ENCODE measurements around the gene RBP5. TPM values are rescaled to one million over a fixed set of nuclear protein-coding genes. Genes with fewer than 3 reads are reported as not detected.
"Not testable (repeated sequence)": the region's sequence is repeated elsewhere in the genome, so short reads cannot be mapped to it uniquely, and the experiment has no call there.

The RBP5 gene
- polyA plus RNA-seq, 1 donor = 3.7 TPM

DNA sequence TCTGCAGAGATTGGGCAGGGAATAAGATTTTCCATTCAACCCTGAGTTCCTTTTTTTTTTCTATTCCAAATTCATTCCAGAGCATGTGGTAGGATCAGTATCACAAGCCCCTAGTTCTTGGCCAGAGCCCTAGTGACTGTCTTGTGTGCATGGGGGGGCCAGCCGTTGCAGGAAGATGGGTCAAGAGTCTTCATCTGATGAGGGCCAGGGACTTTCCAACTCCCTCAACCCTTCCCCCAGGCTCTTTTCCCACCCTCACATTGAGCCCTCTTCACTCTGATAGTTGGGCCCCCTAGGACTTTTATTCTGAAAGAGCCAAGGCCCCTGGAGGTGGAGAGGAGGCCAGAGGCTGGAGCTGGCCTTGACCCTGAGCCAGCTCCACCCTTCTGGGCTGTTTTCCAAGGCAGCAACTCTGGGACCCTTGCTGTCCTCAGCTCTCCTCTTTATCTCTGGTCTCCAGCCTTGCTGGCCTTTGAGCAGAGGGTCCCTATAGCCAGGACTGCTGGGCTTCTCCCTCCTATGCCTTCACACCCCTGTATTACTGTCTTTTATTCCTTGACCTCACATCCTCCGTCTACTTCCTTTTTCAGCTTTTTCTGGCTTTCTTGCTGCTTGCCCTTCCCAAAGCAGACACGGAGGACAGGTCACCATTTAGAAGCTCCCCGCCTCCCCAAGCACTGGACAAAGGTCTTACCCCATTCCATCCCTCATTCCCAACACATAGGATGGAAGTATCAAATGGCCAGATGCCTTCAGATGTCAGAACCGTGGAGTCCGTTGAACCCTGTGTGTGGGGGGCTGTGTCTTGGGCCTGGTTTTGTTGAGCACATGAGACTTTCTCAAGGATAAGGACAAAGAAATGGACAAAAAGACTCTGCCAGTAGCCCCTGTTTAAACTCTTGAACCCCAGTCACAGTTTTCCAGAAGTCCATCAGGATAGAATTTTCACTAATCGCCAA lies 5.6 kb downstream of the RBP5 start:
- DNase-seq = peak; percentile 75

DNA sequence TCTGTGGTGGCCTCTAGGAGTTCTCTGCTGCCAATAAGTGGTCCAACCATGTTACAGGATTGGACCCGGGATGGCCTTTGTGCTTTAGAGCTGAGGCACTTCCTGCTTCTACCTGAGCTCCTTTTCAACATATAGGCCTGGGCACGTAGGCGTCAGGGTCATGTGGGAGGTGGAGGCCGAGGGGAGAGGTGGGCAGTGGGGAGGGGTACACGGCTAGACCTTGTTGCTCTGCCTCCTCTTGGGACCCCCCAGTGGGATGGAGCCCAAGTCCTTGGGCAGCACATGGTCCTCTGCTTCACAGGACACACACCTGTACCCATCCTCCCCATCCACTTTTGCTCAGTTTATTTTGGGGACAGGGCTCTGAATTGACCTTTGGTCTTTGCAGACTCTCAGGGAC lies 7.4 kb downstream of the RBP5 start:
- no peak for DNase-seq

DNA sequence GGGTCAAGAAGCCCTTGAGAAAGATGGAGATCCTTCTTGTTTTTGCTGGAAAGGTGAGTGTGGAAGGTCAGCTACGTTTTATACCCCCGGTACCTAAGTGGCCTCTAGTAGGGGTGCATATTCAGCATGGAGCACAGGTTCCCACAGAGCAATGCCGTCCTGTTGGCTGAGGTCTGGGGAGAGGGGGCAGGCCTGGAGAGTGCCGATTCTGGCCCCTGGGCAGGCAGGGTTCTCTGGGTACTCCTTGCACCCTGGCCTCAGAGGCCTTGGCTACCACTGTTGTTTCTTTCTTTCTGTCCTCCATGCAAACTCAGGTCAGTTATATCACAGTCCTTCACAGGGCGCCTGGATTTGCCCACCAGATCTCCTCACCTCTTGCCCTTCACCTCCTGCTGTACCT lies 8.5 kb downstream of the RBP5 start:
- no peak for DNase-seq

DNA sequence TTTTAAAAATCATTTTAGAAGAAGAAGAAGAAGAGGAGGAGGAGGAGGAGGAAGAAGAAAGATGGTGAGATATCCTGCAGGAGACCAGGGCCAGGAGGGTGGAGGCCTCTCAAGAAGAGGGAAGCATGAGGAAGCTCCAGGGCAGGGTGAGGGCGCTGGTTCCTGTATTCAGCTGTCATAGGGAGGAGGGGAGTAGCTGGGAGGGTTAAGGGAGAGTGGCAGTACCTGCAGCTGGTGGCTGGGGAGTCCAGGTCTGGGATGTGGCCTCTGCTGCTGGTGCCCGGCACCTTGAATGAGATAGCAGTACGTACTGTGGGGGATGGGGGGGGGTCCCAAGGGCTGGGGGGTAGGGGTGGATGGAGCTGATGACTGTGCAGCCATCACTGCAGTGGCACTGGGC lies 9.8 kb downstream of the RBP5 start:
- DNase-seq = no peak

DNA sequence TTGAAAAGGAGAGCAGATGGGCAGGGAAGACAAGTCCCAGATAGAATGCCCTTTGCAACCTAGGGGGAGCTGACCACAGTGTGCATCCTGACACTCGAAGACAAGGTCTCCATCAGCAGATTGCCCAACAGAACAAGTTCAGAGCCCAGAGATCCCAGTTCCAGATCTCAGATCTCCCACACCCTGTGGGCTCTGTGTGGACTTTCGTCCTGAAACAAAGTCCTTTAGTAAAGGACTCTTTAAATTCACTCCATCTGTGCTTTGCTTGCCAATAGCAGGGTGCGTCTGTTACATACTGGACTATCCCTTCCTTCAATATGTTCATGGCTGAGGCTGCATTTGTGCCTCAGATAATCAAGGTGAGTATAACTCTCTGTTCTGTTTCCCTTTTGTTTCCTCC lies 11.0 kb downstream of the RBP5 start:
- no peak for DNase-seq

DNA sequence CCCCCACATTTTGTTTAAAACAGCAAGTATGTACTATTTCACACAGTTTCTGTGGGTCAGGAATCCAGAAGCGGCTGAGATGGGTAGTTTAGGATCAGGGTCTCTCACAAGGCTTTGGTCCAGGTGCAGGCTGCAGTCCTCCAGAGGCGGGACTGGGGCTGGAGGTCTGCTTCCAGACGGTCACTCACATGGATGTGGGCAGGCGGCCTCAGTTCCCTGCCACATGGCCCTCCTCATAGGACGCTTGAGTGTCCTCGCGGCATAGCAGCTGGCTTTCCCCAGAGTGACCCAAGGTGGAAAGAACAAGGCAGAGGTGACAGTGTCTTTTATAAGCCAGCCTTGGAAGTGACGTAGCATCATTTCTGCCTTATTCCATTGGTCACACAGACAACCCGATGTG lies 11.8 kb downstream of the RBP5 start:
- no peak for DNase-seq

DNA sequence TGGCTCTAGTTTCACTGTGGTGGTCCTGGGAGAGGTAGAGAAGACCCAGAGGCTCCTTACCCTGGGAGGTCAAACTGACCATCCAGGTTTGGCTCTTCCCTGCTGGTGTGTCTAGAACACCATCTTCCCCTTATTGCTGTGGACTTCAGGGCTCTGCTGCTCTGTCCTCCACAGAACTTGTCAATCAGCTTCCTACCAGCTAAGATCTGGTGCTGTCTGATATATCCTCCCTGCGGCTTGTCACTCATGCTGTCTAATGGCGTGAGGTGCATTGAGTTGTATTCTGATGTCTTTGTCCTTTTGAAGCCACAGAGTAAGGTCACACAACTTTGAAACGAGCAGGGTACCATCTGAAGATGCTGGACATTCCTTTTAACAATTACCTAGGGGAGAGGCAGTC lies 12.5 kb downstream of the RBP5 start:
- no peak for DNase-seq

DNA sequence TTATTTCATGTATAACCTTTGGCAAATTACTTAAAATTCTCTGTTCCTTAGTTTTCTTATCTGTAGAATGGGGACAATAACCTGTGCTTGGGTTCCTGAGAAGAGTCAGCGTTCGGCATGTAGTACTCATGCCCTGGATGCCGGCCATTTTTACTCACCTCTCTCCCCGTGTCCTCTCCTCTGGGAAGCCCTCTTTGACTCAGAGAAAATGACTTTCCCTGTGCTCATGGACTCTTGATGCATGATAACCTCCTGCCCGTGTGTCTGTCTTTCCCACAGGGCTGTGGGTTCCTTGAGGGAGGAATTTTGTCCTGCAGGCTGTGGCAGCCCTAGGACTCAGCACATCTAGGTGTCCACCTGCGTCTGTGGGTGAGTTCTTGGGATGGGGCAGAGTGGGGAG lies 13.8 kb downstream of the RBP5 start:
- no peak for DNase-seq

DNA sequence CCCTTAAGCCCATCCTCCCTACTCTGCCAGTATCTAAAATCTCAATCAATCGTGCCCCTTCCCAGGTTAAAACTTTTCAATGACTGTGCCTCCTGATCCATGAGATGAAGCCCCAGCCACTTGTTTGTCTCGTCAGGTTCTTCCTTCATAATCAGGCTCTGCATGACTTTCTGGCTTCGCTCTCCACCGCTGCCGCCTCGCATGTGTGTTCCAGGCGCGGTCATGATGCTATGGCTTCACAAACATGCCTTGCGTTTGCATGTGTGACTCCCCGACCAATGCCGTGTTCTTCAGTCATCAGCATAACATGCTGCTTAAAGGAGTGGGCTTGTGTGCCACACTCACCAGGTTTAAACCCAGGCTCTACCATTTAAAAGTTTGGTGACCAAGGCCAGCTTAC lies 14.7 kb downstream of the RBP5 start:
- no peak for DNase-seq

DNA sequence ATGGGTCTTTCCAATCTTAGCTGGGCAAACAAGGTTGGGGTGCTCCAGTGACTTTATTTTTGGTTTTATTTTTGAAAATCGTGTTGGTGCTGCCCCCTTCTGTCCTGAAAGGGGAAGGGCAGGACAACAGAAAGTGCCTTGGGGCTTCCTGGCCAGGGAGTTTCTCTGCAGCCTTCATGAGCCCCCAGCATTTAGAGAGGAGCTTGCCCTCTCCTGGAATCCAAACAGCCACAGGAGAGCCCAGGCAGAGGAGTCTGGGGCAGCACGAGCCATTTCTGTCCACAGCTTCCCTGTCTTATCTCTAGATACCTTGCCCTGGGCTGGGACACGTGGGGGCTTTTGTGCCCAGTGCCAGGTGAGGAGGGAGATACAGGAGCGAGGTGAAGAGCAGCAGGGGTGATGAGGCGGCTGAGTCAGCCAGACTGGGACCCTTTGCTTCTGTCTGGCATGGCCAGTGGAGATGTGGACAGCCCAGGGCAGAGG lies 15.3 kb downstream of the RBP5 start:
- DNase-seq = no peak

DNA sequence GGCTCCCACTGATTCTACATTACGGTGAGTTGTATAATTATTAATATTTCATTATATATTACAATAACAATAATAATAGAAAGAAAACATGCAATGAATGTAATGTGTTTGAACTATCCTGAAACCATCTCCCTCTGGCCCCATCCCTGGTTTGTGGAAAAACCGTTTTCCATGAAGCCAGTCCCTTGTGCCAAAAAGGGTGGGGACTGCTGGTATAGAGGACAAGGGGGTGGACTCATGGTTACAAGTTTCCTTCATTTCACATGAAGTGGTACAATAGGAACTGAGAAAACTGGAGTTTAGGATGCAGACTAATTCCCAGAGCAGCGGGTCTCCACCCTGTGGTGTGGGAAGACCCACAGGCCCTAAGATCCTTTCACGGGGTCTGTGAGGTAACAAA lies 16.6 kb downstream of the RBP5 start:
- DNase-seq = peak; percentile 79

DNA sequence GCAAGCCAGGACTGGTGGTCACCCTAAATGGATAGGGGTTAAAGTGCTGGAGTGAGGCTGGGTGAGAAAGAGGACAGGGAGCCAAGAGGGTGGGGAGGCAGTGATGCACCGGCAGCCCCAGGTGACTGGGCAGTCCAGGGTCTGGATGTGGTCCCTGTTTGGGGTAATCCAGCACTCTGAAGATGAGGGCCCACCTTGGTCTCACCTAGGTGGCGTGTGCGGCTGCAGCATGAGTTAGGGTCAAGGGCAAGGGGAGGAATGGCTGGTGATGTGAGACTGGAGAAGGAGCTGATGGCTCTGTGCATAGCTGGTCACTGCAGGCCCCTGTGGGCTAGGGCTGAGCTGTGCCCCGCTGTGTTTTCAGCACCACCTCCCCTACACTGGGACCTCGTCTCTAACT lies 18.0 kb downstream of the RBP5 start:
- DNase-seq = no peak

DNA sequence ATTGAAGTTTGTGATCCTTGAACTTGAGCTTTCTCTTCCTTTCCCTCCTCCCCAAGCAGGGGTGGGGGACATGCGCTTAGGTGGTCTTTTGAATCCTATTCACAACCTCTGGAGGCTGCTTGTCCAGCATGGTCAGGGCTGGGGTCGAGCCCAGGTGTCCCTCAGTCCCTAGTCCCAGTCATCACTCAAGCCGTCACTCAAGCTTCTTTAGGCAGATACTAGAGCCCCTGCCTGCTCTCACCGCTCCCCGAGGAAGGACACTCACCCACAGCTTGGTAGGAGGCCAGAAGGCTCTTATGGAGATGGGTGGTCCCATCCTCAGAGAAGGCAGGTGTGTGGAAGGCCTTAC lies 19.1 kb downstream of the RBP5 start:
- no peak for DNase-seq

DNA sequence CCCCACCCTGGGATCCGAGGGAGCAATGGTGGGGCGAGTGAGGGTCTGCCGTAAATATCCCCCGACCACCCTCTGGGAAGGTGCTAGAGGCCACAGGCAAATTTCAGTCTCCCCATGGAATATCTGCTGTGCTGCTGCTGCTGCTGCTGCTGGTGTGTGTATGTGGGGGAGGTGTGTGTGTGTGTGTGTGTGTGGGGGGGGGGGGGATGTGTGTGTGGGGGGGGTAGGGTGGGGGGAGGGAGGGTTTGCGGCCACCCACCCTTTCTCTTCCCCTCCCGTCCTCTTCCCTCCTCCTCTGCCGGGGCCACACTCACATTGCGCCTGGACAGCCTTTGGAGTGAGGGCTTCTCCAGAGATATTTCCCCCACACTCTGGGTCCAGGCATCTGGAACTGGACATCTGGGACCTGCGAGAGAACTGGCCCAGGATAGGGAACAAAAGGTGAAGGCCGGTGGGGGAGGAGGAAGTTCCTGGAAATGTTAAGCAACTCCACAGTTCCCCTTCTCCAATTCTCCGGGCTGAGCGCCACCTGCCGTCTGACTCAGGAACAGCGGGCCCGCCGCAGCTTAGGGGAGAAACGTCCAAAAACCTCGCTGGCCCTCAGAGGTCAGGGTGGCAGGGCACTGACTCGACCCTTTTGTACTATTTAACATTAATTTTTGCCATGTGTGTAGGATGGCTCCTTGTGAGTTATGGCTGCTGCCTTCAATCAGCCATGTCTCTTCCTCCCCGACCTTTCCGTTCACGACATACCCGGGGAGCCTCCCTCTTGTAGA lies 19.7 kb downstream of the RBP5 start, which contains the start of gene C1RL:
C1RL (minus strand) TSS at position 419 of the 776 bp plus-strand sequence; CDS start at position 385, 34 bp downstream.
- peak; percentile 91 for DNase-seq

DNA sequence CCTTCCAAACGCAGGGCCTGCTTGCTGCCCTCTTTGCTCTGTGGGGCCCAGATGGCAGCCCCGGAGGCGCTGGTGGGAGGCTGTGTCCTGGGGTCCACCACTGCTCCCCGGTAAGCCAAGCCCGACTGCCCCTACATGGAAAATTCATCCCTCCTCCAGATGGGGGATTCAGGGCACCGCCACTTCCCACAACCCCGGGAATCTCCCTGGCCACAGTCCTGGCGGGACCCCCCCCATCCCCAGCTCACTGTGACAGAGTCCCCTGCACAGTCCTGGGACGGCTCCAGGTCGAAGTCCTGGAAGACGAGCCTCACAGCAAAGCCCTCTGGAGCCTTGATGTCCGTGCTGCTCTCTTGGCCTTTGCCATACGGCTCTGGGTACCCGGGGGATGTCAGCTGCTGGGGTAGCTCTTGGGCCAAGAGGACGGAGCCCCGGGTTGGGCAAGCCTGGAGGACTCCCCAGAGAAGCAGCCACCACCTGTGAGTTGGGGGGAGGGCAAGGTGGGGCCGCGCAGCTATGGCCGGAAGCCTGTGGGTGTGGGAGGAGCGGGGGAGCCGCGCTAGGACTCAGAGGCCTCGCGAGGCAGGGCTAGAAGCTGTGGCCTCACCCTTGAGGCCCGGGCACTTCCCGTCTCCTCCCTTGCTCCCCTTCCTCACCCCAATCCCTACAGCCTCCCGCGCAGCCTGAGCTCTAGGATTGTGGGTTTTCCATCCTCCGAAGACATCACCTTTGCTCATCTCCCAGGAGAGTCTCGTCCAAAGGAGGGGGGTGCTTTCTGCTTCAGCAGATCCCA lies 20.5 kb downstream of the RBP5 start:
- peak; percentile 62 for DNase-seq

DNA sequence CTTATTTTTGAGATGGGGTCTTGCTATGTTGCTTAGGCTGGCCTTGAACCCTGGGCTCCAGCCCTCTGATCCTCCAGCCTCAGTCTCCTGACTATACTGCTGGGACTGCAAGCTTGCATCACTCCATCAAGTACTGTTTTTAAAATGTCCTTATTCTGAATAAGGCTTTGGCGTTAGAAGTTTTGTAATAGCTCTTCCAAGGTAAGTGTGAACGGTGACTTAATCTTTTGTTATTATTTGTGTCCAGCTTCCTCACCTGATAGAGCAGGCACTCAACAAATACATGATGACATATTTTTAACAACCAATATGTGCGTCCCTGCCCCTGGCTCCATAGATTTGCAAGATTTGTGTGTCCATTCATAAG lies 21.1 kb downstream of the RBP5 start:
- no peak for DNase-seq

DNA sequence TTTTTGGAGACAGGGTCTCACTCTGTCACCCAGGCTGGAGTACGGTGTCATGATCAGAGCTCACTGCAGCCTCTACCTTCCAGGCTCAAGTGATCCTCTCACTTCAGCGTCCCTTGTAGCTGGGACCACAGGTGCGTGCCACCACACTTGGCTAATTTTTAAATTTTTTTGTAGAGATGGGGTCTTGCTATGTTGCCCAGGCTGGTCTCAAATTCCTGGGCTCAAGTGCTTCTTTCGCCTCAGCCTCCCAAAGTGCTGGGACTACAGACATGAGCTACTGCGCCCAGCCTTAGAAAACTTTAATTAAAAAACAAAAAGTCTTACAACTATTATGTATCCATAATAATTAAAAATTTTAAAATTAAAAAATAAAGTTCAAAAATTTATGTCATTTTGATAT lies 21.5 kb downstream of the RBP5 start:
- DNase-seq = not testable (repeated sequence)

DNA sequence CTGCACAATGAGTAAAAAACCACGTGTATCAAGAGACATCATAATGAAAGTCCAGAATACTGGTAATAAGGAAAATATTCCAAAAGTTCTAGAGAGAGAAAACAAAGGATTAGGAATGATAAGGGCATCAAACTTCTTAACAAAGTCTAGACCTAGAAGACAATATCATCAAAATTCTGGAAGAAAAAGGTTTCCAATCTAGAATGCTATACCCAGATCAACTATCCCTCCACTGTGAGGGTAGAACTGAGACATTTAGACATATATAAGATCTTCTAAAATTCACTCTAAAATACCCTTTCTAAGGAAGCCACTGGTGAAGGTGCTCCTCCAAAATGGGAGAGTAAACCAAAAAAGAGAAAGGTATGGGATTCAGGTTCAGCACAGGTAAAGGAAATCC lies 22.6 kb downstream of the RBP5 start:
- DNase-seq = no peak

DNA sequence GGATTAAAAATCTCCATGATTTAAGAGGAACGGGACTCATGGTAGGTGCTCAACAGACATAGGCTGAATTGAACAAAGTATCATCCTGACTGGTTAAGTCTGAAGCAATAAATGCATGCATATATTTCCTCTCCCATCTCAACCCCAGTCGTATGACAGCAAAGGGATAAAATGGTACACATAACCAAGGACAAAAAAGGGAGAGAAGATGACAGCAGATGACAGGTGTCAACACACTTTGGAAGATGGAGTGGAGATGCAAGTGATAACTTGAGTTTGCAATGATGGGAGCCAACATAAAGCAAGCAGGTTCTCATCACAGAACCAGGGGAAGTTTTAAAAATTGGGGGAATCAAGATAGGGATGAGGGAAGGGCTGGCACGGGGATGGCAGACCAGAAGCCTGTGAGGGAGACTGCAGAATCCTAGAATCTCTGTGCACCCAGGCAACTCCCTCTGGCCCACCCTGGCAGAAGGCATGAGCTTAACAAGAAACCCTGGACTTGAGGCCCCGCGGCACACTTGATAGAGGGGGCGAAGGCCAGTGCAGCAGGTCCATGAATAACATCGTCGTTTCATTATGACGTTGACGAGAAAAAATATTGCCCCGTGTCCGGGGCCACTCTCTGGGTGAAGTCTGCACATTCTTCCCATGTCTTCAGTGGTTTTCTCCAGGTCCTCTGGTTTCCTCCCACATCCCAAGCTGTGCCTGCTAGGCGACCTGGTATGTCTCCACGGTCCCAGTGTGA lies 24.7 kb downstream of the RBP5 start:
- no peak for DNase-seq

DNA sequence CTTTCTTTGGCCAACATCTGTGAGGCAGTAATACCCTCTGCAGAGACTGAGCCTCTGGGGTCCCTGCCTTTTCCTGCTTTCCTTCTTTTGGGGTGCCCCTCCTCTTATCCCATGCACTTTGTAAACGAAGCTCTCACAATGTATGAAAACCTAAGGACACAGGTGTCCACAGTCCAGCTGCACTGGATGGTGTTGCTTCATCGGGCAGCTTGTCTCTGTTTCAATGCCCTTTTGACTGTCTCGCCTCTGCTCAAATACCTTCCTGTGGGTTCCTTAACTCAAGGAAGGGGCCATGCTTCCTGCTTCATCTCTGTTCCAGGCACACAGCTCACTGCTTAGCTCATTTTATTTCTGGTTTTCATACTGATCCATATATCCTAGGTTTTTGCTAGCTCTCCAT lies 26.1 kb downstream of the RBP5 start:
- DNase-seq = no peak

DNA sequence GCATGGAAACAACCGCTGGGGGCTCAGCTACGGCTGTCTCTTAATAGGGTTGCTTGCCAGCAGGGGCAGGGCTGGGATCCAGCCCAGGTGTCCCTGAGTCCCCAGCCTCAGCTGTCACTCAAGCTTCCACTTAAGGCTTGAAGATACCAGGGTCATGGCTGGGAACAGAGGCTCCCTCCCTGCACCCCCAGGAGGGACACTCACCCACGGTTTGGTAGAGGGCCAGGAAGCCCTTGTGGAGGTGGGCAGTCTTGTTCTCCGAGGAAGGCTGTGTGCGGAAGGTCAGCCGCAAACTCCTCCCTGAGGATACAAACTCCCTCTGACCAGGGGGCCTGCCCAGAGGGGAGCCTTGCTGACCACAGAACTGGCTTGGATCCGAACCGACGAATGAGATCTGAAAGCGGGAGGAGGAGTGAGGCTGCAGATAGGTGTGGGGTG lies 27.0 kb downstream of the RBP5 start:
- DNase-seq = no peak

DNA sequence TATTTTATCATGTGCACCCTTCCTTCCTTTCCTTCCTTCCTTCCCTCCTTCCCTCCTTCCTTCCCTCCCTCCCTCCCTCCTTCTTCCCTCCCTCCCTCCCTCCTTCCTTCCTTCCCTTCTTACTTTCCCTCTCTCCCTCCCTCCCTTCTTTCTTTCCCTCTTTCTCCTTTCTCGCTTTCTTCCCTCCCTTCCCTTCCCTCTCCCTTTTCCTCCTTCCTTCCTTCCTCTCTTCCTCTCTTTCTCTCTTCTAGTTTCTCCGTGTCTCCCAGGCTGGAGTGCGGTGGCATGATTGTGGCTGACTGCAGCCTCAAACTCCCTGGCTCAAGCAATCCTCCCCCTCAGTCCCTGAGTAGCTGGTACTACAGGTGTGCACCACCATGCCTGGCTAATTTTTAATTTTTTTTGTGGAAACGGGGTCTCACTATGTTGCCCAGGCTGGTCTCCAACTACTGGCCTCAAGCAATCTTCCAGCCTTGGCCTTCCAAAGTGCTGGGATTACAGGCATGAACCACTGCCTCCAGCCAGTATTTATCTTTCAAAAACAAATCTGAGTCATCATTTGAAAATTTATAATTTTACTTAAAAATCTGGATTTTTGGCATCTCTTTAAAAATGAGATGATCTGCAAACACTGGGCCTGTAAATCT lies 27.5 kb downstream of the RBP5 start:
- DNase-seq = no peak

Data from hindlimb muscle (tissue), 1 donor.